ENCODE results near the gene COP1. TPM values are rescaled to one million over a fixed set of nuclear protein-coding genes. Genes with fewer than 3 reads are reported as not detected.

Gene COP1
- total RNA-seq, 2 experiments from 2014 or later: 33.8 to 36.9 TPM

DNA sequence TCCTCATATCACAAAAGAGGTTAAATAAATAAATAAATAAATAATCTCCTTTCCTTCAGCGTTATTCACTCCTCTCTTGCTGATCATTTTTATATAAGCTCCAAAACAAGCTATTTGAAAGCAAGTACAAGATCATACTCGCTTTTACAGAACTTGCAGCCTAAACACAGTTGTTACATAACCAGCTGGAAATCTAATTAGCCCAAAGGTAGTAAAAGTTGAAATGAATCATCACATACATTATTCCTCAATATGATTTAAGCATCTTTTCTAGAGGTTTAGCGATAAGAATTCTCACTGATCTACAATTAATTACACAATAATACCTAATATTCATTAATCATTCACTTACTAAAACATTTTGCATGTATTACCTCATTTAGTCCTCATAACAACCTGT lies 160.2 kb downstream of the COP1 start:
- no peak overlapping the region for H3K4me3 Mint-ChIP-seq
- ATAC-seq: no peak
- CTCF ChIA-PET: interaction anchor here (1.1 kb wide), 1 partner anchor 901 kb away, joined by 3 read pairs; no protein-coding TSS in a partner anchor
- no peak overlapping the region for H3K27ac Mint-ChIP-seq
- no peak for DNase-seq
- TF ChIP-seq, protein P1, sequence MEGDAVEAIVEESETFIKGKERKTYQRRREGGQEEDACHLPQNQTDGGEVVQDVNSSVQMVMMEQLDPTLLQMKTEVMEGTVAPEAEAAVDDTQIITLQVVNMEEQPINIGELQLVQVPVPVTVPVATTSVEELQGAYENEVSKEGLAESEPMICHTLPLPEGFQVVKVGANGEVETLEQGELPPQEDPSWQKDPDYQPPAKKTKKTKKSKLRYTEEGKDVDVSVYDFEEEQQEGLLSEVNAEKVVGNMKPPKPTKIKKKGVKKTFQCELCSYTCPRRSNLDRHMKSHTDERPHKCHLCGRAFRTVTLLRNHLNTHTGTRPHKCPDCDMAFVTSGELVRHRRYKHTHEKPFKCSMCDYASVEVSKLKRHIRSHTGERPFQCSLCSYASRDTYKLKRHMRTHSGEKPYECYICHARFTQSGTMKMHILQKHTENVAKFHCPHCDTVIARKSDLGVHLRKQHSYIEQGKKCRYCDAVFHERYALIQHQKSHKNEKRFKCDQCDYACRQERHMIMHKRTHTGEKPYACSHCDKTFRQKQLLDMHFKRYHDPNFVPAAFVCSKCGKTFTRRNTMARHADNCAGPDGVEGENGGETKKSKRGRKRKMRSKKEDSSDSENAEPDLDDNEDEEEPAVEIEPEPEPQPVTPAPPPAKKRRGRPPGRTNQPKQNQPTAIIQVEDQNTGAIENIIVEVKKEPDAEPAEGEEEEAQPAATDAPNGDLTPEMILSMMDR (IDR thresholded peaks at IDR 0.05): no peak
- H3K9me3 Mint-ChIP-seq: no peaks in the 10 kb centered on the region
- no peaks in the 10 kb centered on the region for H3K4me1 Mint-ChIP-seq (ENCODE audit: low read depth)
- peaks cover 10% of the 10 kb centered on the region for H3K36me3 Mint-ChIP-seq (ENCODE audit: low read depth)
- POLR2A ChIA-PET: no interaction called here
- intact Hi-C loops (cut with micrococcal nuclease): no loop called here
- H3K27me3 Mint-ChIP-seq: no peaks in the 10 kb centered on the region

- ATAC-seq (no peak), DNase-seq (no peak)
- TF ChIP-seq, protein P1 (IDR thresholded peaks at IDR 0.05): no peak
- peaks cover 10% of the 10 kb centered on the region for H3K4me1 Mint-ChIP-seq (ENCODE audit: low read depth)
- ChIA-PET CTCF (no interaction called here), POLR2A (no interaction called here)
- no peak overlapping the region for H3K4me3 Mint-ChIP-seq
- intact Hi-C loops (cut with micrococcal nuclease): no loop called here
- no peaks in the 10 kb centered on the region for H3K27me3 Mint-ChIP-seq
- H3K27ac Mint-ChIP-seq: no peak overlapping the region
- no peaks in the 10 kb centered on the region for H3K9me3 Mint-ChIP-seq
- peaks cover 27% of the 10 kb centered on the region for H3K36me3 Mint-ChIP-seq (ENCODE audit: low read depth)
These were observed 163.5 kb downstream of the COP1 start for GRCh38 chr1:176043537-176043936.

DNA sequence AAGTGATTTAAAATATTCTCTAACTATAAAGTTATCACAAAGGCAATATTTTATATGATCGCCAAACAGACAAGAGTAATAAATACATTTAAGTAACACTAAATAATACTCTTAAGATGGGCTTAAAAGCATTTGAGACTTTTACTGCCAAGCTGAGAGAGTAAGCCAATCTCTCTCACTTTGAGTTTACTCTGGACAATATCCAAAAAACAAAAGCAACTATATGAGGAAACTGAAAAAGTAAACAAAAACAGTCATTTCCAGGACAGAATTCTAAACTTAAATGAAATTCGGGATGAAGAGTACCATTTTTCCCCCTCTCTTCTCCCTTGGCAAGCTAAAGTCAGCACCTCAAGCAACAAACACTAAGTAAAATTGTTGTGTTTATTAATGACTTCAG lies 173.2 kb downstream of the COP1 start:
- no peak for ATAC-seq
- Mint-ChIP-seq H3K36me3 (ENCODE audit: low read depth) (peaks cover 30% of the 10 kb centered on the region), H3K4me3 (no peak overlapping the region), H3K4me1 (ENCODE audit: low read depth) (peaks cover 5% of the 10 kb centered on the region), H3K27me3 (no peaks in the 10 kb centered on the region), H3K9me3 (no peaks in the 10 kb centered on the region), H3K27ac (no peak overlapping the region)
- no peak for DNase-seq
- TF ChIP-seq, protein P1 (IDR thresholded peaks at IDR 0.05): no peak
- CTCF ChIA-PET: no interaction called here
- intact Hi-C loops (cut with micrococcal nuclease): no loop called here
- POLR2A ChIA-PET: no interaction called here

GRCh38 chr1:176033474-176033873 lies 173.6 kb downstream of the COP1 start:
- DNase-seq: no peak
- no peaks in the 10 kb centered on the region for H3K9me3 Mint-ChIP-seq
- no peaks in the 10 kb centered on the region for H3K27me3 Mint-ChIP-seq
- no peak overlapping the region for H3K4me3 Mint-ChIP-seq
- H3K36me3 Mint-ChIP-seq (ENCODE audit: low read depth): peaks cover 26% of the 10 kb centered on the region
- intact Hi-C loops (cut with micrococcal nuclease): no loop called here
- POLR2A ChIA-PET: no interaction called here
- TF ChIP-seq, protein P1 (IDR thresholded peaks at IDR 0.05): no peak
- CTCF ChIA-PET: interaction anchor here (0.7 kb wide), 1 partner anchor 47 kb away, joined by 3 read pairs; no protein-coding TSS in a partner anchor
- no peak overlapping the region for H3K27ac Mint-ChIP-seq
- no peak for ATAC-seq
- peaks cover 4% of the 10 kb centered on the region for H3K4me1 Mint-ChIP-seq (ENCODE audit: low read depth)

GRCh38 chr1:176032040-176032645 lies 174.9 kb downstream of the COP1 start:
- Mint-ChIP-seq H3K9me3 (no peaks in the 10 kb centered on the region), H3K27ac (no peak overlapping the region), H3K4me1 (ENCODE audit: low read depth) (peaks cover 10% of the 10 kb centered on the region), H3K36me3 (ENCODE audit: low read depth) (peaks cover 25% of the 10 kb centered on the region), H3K27me3 (no peaks in the 10 kb centered on the region), H3K4me3 (no peak overlapping the region)
- no peak for ATAC-seq
- ChIA-PET POLR2A (no interaction called here), CTCF (no interaction called here)
- TF ChIP-seq, protein P1 (IDR thresholded peaks at IDR 0.05): no peak
- intact Hi-C loops (cut with micrococcal nuclease): no loop called here
- no peak for DNase-seq

Measured in activated CD8-positive, alpha-beta T cell treated with anti-CD3 and anti-CD28 coated beads for 36 hours (primary cell).